GM21515 (cell line): ENCODE measurements around the gene PPP2R2C.

Experiments used
- ATAC-seq: cut with Tn5 transposase; IDR thresholded peaks from one replicate; pipeline ENCODE4 v1.9.1; 2021; ENCODE audit not compliant: unreplicated experiment

The PPP2R2C gene

GRCh38 chr4:6494431-6495295 lies 22.2 kb upstream of the PPP2R2C start:
- no peak for ATAC-seq

GRCh38 chr4:6493658-6494304 lies 21.4 kb upstream of the PPP2R2C start:
- ATAC-seq = no peak

DNA sequence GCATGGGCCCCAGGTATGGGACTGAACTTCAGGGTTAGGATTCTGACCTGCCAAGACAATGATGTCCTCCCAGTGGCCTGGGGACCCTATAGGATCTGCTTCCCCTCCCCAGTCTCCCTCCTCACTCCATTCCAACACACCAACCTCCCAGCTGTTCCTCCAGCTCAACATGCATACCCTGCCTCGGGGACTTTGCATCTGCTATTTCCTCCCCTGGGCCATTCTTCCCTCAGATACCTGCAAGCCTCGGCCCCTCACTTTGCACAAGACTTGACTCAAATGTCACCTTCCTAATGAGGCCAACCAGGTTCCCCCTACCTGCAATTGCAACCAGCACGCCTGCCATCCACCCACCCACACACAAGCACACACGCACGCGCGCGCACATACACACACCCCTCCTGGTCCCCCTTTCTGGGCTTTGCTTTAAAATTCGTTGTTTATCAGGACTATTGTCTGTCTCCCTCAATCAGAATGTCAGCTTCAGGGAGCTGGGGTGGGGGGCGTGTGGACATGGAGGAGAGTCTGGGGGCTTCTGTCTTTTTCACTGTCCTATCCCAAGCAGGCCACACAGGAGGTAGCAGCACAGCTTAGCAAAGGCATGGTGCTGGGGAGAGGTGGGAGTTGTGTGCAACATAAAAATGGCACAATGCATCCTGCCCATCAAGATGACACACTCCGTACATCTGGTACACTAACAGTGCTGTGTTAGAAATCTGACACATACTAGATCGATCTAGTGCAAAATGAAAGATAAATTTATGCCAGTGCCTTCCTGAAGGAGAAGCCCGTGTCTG lies 20.6 kb upstream of the PPP2R2C start:
- ATAC-seq = no peak

GRCh38 chr4:6492027-6492590 lies 19.7 kb upstream of the PPP2R2C start:
- no peak for ATAC-seq

DNA sequence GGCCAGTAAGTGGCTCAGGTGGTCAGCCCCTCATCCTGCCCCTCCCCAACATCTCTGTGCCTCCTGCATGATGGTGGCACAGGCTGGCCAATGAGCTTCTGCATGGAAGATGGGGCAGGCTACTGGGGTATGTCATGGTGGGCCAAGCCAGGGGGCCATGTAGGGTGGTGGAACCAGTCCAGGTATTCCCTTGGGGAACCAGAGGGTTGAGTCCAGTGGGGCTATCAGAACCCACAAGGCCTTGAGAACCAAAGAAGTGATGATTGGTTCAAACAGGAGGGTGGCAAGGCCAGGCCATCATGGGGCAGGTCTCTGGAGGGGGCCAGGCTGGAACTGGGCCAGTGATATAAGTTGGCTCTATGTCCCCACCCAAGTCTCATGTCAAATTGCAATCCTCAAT lies 18.8 kb upstream of the PPP2R2C start:
- no peak for ATAC-seq

- ATAC-seq = no peak
Measured at GRCh38 chr4:6489927-6490326, 17.5 kb upstream of the PPP2R2C start.

GRCh38 chr4:6487466-6487865 lies 15.1 kb upstream of the PPP2R2C start:
- no peak for ATAC-seq

- no peak for ATAC-seq
Measured at GRCh38 chr4:6480534-6481088, 8.2 kb upstream of the PPP2R2C start.

- ATAC-seq = no peak
Measured at GRCh38 chr4:6478546-6479220, 6.3 kb upstream of the PPP2R2C start.

DNA sequence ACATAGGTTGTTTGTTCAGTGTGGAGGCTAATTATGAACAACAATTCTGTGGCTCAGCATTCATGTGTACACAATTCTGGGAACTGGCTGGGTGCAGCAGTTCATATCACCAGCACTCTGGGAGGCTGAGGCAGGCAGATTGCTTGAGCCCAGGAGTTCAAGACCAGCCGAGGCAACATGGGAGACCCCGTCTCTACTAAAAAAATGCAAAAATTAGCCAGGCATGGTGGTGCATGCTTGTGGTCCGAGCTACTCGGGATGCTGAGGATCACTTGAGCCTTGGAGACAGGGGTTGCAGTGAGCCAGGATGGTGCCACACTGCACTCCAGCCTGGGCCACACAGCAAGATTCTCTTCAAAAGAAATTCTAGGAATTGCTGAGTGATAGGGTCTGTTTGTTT lies 4.5 kb upstream of the PPP2R2C start:
- no peak for ATAC-seq

DNA sequence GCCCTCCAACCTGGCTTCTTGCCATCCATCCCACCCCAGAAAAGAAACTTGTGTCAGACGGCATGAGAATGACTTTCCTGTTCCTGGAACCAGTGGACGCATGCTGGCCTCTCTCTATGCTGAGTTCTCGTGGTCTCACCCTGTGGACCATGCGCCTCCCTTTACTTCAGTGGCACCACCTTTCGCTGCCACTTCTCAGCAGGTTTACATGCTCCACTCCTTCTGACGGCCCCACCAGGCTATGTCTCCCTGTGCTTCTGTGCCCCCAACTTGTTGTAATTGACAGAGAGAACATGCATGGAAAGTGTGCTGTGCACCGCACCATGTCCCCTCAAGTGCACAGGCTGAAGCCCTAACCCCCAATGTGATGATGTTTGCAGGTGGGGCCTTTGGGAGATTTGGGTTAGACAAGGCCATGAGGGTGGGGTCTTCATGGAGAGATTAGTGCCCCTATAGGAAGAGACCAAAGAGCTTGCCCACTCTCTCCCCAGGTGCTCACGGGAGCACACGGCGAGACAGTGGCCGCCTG lies 3.1 kb upstream of the PPP2R2C start:
- ATAC-seq = no peak

DNA sequence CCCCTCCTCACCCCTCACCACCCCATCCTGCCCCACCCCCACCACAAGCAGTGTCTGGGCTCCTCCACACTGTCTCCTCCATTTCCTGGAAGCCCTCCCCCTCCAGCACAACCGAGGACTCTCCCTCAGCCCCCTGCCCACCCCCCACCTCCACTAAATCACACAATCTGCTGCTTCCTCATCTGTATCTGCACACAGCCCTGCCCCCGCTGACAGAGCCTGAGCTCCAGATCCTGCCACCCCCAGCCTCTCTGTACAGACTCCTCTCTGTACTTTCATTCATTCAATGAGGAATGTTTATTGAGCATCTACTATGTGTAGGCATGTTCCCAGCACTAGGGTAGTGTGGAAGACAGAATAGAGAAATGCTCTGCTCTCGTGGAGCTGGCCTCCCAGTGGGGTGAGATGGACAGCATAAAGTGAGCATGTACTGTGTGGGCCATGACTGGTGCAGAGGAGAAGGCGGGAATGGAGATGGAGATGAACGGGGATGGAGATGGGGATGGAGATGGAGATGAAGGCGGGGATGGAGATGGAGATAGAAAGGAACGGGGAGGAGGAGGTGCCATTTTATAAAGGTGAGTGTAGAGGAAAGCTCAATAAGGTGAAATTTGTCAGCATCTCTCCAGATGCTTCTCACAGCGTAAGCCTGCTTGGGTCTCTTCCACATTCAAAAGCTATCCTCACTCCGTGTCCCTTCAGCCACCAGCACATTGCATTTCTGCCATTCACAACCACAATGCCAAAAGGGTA lies 2.5 kb upstream of the PPP2R2C start:
- no peak for ATAC-seq

DNA sequence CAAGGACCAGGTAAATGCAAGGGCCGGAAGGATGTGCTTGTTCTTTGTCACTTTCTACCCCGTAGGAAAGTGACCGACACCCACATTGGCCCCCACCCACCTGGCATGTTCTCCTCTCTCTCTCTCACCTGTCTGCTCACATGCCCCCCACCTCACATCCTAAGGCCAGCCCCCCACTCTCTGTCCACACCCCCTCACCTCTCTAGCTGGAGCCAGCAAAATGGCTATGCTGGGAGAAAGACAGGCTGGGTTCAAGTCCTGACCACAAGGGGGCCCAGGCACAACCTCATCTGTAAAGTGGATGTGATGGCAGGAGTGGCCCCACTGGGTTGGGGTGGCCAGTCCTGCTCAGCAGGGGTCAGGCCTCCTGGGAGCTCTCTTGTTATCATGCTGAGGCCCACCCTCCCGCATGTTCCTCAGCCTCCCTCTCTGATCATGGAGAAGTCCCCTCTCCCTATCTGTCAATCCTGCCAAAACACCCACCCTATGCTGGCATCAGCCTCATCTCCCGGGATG lies 1.7 kb upstream of the PPP2R2C start:
- no peak for ATAC-seq

- ATAC-seq = no peak
Measured at GRCh38 chr4:6473264-6474052, 1.0 kb upstream of the PPP2R2C start.

DNA sequence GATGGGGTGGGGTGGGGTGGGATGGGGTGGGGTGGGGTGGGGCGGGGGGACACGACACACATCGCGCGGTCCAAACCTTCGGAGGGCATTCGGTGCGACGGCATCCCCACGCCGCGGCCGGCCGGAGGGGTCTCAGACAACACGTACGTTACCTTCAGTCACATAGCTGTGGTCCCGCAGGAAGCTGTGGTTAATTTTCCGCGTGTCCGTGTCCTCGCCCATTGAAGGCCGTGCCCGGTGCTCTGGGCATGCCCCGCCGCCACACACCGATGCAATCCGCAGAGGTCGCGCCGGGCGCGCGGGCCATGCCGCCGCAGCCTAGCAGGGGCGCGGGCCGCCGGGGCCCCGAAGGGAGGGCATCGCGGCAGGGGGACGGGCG lies 417 bp downstream of the PPP2R2C start:
- no peak for ATAC-seq

DNA sequence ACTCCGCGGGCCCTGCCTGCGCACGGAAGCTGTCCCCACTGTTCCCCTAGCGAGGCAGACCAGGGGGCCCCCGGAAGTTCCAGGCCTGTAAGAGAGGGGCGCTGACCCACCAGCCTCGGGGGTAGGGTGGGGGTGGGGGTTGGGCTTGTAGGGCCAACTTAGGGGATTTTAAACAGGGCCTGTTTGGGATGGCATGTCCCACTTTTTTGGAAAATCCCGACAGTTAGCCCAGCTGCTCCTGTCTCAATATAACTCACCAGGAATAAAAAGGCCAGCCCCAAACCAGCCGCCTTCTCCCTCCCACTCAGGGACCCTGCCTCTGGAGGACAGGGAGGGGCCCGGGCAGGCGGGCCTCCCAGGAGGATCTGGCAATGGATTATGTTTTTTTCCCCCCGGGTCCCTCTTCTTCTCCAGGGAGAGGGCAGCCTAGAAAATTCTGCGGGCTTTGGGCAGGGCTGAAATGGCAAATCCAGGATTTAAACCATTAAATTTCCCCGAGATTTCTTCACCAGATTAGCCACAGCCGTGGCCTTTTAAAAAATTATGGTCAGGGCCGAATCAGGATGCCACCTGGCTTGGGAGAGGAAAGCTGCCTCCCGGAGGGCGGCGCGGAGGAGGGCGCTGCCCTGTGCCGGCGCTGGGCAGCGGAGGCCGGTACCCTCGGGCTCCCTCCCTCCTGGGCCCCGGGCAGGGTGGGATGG lies 957 bp downstream of the PPP2R2C start:
- no peak for ATAC-seq

- no peak for ATAC-seq
Measured at GRCh38 chr4:6470502-6471306, 1.7 kb downstream of the PPP2R2C start.
